CD8-positive, alpha-beta memory T cell (primary cell): ENCODE measurements around the gene ZNF683. TPM values are rescaled to one million over a fixed set of nuclear protein-coding genes. Genes with fewer than 3 reads are reported as not detected.
"Not testable (repeated sequence)": the region's sequence is repeated elsewhere in the genome, so short reads cannot be mapped to it uniquely, and the experiment has no call there.

ENCODE experiments used
- CTCF ChIA-PET: fragments of 350-600 bp; sonication (Branson Sonifier 250); formaldehyde crosslinking; loops from one replicate; lab custom pipeline; 2021; ENCODE audit warnings: antibody characterized with exemption; lab: Charles Lee
- POLR2A ChIA-PET: fragments of 350-600 bp; sonication (Branson Sonifier 250); formaldehyde crosslinking; loops from one replicate; lab custom pipeline; 2021; ENCODE audit warnings: antibody characterized with exemption; lab: Charles Lee
- DNase-seq, 5 donors: peaks; one replicate each; pipeline versions ENCODE4 v3.0.0 to v3.0.0-alpha.2; 2020 to 2022; ENCODE audit warnings: mixed read lengths in 1 of 5
- H3K27ac ChIP-seq: one replicate; pipeline ENCODE4 v1.7.0; 2013; ENCODE audit warnings: low read depth, mild to moderate bottlenecking, low read length, moderate library complexity
- H3K27me3 ChIP-seq: 2 replicates; pipeline ENCODE4 v1.7.0; 2013; ENCODE audit warnings: low read length, mild to moderate bottlenecking; ENCODE audit not compliant: insufficient read depth, poor library complexity, severe bottlenecking
- H3K36me3 ChIP-seq: 2 replicates; pipeline ENCODE4 v1.7.0; 2013; ENCODE audit warnings: mild to moderate bottlenecking, low read length, moderate library complexity; ENCODE audit not compliant: insufficient read depth
- H3K4me1 ChIP-seq: 2 replicates; pipeline ENCODE4 v1.7.0; 2013; ENCODE audit warnings: mild to moderate bottlenecking, low read length, moderate library complexity; ENCODE audit not compliant: insufficient read depth
- H3K4me3 ChIP-seq: 2 replicates; pipeline ENCODE4 v1.7.0; 2013; ENCODE audit warnings: mild to moderate bottlenecking, low read length
- H3K9me3 ChIP-seq: 2 replicates; pipeline ENCODE4 v1.7.0; 2013; ENCODE audit warnings: mild to moderate bottlenecking, low read length
- H3K27ac Mint-ChIP-seq, 8 donors: one replicate each; pipeline ENCODE4 v1.8.0; 2020 to 2021; ENCODE audit warnings: mixed read lengths in 8 of 8, mild to moderate bottlenecking in 6 of 8, inconsistent platforms in 3 of 8, moderate library complexity in 3 of 8
- H3K27me3 Mint-ChIP-seq, 2 donors: one replicate each; pipeline ENCODE4 v1.8.0; 2020 to 2021; ENCODE audit warnings: mixed read lengths in 2 of 2, mild to moderate bottlenecking in 1 of 2, moderate library complexity in 1 of 2
- H3K36me3 Mint-ChIP-seq, 3 donors: one replicate each; pipeline ENCODE4 v1.8.0; 2020 to 2021; ENCODE audit warnings: mixed read lengths in 3 of 3, inconsistent platforms in 1 of 3, mild to moderate bottlenecking in 1 of 3
- H3K4me1 Mint-ChIP-seq, 3 donors: one replicate each; pipeline ENCODE4 v1.8.0; 2020 to 2021; ENCODE audit warnings: mixed read lengths in 3 of 3, inconsistent platforms in 1 of 3, mild to moderate bottlenecking in 1 of 3
- H3K4me3 Mint-ChIP-seq, 7 donors: one replicate each; pipeline ENCODE4 v1.8.0; 2020 to 2021; ENCODE audit warnings: mixed read lengths in 7 of 7, mild to moderate bottlenecking in 6 of 7, moderate library complexity in 4 of 7, inconsistent platforms in 2 of 7
- H3K9me3 Mint-ChIP-seq, 5 donors: one replicate each; pipeline ENCODE4 v1.8.0; 2020 to 2022; ENCODE audit warnings: mixed read lengths in 5 of 5, mild to moderate bottlenecking in 3 of 5, moderate library complexity in 2 of 5, inconsistent platforms in 1 of 5
- polyA plus RNA-seq: library from polyadenylated mRNA; unstranded; fragments of 300-500 nt; fragmentation: Illumina TruSeq; gene quantifications from one replicate; pipeline ENCODE4 v1.2.3, GENCODE V29; 2021
- total RNA-seq, 2 experiments: library from RNA; stranded (reverse); gene quantifications; one replicate each; pipeline ENCODE4 v1.2.3, GENCODE V29; 2021

ZNF683 gene
- total and polyA plus RNA-seq, 3 experiments from 2014 or later: 2.4 to 205 (median 2.7) TPM

- Mint-ChIP-seq H3K4me3 (peak overlapping the region; percentile 7 to 67 (median 49)), H3K27ac (peak overlapping the region in 7 of 8 donors; percentile 5 to 52 (median 32)), H3K4me1 (peaks cover 43 to 66% (median 49%) of the 10 kb centered on the region in 3 donors), H3K27me3 (peaks cover 3% of the 10 kb centered on the region in 2 donors), H3K36me3 (no peaks in the 10 kb centered on the region), H3K9me3 (no peaks in the 10 kb centered on the region)
- Histone ChIP-seq H3K27me3 (no peaks in the 10 kb centered on the region), H3K9me3 (no peaks in the 10 kb centered on the region), H3K27ac (no peak overlapping the region), H3K4me1 (peaks cover 40% of the 10 kb centered on the region), H3K4me3 (no peak overlapping the region), H3K36me3 (no peaks in the 10 kb centered on the region)
- CTCF ChIA-PET: interaction anchor here (1.1 kb wide), 1 partner anchor 62 kb away, joined by 4 read pairs; no protein-coding TSS in a partner anchor
- DNase-seq: peak in 1 of 5 donors; percentile 35
- POLR2A ChIA-PET: interaction anchor here (0.7 kb wide), 1 partner anchor 150 kb away, joined by 3 read pairs; the partner anchor contains the start of gene CEP85
Measured at GRCh38 chr1:26384076-26384475, 11.5 kb upstream of the ZNF683 start.

DNA sequence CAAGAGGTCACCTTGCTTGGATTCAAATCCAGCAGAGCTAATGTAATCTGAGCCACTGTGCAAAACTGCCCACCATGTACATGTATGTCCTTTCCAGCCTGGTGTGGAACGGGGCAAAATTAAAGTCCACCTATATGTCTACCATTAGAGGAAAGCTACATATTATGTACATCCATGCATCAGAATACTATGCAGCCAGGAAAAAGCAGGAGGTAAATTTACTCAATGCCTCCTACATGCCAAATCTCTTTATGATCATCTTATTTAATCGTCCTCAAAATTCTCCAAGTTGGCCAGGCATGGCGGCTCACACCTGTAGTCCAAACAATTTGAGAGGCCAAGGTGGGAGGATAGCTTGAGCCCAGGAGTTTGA is 6.3 kb upstream of the ZNF683 start:
- peaks cover 0 to 3% (median 0%) of the 10 kb centered on the region in 3 donors for H3K36me3 Mint-ChIP-seq
- POLR2A ChIA-PET: interaction anchor here (0.6 to 1.9 kb wide), 14 partner anchors 9 to 1112 kb away, joined by 3 to 13 read pairs (median 6); partner anchors contain the start of genes DHDDS, PDIK1L and SH3BGRL3
- H3K27me3 Mint-ChIP-seq: peaks cover 0 to 3% of the 10 kb centered on the region in 2 donors
- Histone ChIP-seq H3K27ac (peak overlapping the region; percentile 75), H3K36me3 (no peaks in the 10 kb centered on the region), H3K4me1 (peaks cover 67% of the 10 kb centered on the region), H3K27me3 (no peaks in the 10 kb centered on the region), H3K9me3 (no peaks in the 10 kb centered on the region), H3K4me3 (peak overlapping the region; percentile 47)
- DNase-seq: no peak
- peak overlapping the region; percentile 46 to 85 (median 75) for H3K4me3 Mint-ChIP-seq
- peaks cover 0 to 2% (median 0%) of the 10 kb centered on the region in 5 donors for H3K9me3 Mint-ChIP-seq
- CTCF ChIA-PET: interaction anchor here (1.1 to 8.6 kb wide), 15 partner anchors 9 to 210 kb away, joined by 3 to 144 read pairs (median 8); partner anchors contain the start of genes C1orf232, CD52, CEP85 and SH3BGRL3
- H3K4me1 Mint-ChIP-seq: peaks cover 63 to 75% (median 69%) of the 10 kb centered on the region in 3 donors
- H3K27ac Mint-ChIP-seq: peak overlapping the region in 7 of 8 donors; percentile 80 to 97 (median 93)

- peaks cover 67 to 79% (median 71%) of the 10 kb centered on the region in 3 donors for H3K4me1 Mint-ChIP-seq
- H3K9me3 Mint-ChIP-seq: peaks cover 0 to 2% (median 0%) of the 10 kb centered on the region in 5 donors
- Histone ChIP-seq H3K4me1 (peaks cover 70% of the 10 kb centered on the region), H3K27me3 (no peaks in the 10 kb centered on the region), H3K36me3 (no peaks in the 10 kb centered on the region), H3K27ac (peak overlapping the region; percentile 75), H3K9me3 (no peaks in the 10 kb centered on the region), H3K4me3 (peak overlapping the region; percentile 47)
- peak overlapping the region; percentile 46 to 85 (median 75) for H3K4me3 Mint-ChIP-seq
- peak overlapping the region; percentile 80 to 97 (median 94) for H3K27ac Mint-ChIP-seq
- ChIA-PET CTCF (interaction anchor here (1.0 to 8.6 kb wide), 17 partner anchors 8 to 209 kb away, joined by 3 to 144 read pairs (median 8); partner anchors contain the start of genes C1orf232, CD52, CEP85 and SH3BGRL3), POLR2A (interaction anchor here (0.5 to 1.9 kb wide), 18 partner anchors 8 to 1112 kb away, joined by 3 to 13 read pairs (median 6); partner anchors contain the start of genes DHDDS, PDIK1L and SH3BGRL3)
- peaks cover 0 to 3% (median 0%) of the 10 kb centered on the region in 3 donors for H3K36me3 Mint-ChIP-seq
- peak; percentile 79 to 95 (median 81) for DNase-seq
- H3K27me3 Mint-ChIP-seq: peaks cover 0 to 3% of the 10 kb centered on the region in 2 donors
Measured at GRCh38 chr1:26378088-26378878, 5.7 kb upstream of the ZNF683 start.

DNA sequence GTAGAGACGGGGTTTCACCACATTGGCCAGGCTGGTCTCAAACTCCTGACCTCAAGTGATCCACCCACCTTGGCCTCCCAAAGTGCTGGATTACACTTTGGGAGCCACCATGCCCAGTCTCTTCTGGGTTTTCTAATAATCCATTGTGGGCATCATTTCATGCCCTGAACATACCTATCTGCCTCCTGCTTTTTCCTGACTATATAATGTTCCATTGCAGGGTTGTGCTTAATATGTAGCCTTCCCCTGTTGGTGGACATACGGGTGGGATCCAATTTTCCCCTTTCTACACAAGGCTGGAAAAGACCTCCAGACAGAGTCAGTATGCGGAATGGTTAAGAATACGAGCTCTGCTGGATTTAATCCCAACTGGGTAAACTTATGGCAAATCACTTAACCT is 3.5 kb upstream of the ZNF683 start:
- POLR2A ChIA-PET: interaction anchor here (0.7 to 1.0 kb wide), 2 partner anchors 9 to 10 kb away, joined by 3 to 6 read pairs; no protein-coding TSS in a partner anchor

DNA sequence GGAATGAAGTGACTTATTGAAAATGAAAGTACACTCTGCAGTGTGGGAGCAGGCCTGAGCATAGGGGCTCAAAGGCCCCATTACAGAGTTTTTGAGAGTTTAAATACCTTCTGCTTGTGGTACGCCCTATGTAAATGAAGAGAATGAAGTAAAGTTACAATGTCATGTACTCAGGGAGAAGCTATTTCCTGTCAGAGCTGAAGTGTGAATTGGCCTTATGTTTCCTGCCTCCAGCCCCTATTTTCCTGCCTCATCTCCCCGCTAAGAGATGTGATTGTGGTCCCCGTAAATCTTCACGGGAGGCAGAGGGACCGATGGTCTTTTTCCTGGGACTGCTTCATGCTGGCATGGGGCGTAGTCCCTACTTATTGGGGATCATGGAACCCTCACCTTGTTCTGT is 2.5 kb upstream of the ZNF683 start:
- Histone ChIP-seq H3K4me1 (peaks cover 99% of the 10 kb centered on the region), H3K9me3 (no peaks in the 10 kb centered on the region), H3K4me3 (no peak overlapping the region), H3K27me3 (no peaks in the 10 kb centered on the region), H3K27ac (no peak overlapping the region), H3K36me3 (no peaks in the 10 kb centered on the region)
- H3K27ac Mint-ChIP-seq: peak overlapping the region; percentile 41 to 93 (median 74)
- ChIA-PET CTCF (interaction anchor here (0.6 to 8.6 kb wide), 14 partner anchors 14 to 780 kb away, joined by 3 to 144 read pairs (median 5); partner anchors contain the start of genes CD52, CEP85, SLC9A1 and ZNF593), POLR2A (interaction anchor here (0.6 to 1.3 kb wide), 2 partner anchors 16 to 32 kb away, joined by 3 to 4 read pairs; no protein-coding TSS in a partner anchor)
- H3K4me1 Mint-ChIP-seq: peaks cover 85 to 96% (median 95%) of the 10 kb centered on the region in 3 donors
- peaks cover 0 to 5% (median 0%) of the 10 kb centered on the region in 5 donors for H3K9me3 Mint-ChIP-seq
- H3K36me3 Mint-ChIP-seq: peaks cover 0 to 8% (median 0%) of the 10 kb centered on the region in 3 donors
- peak overlapping the region; percentile 25 to 79 (median 65) for H3K4me3 Mint-ChIP-seq
- DNase-seq: no peak
- H3K27me3 Mint-ChIP-seq: peaks cover 0 to 3% of the 10 kb centered on the region in 2 donors

More for the DNA sequence above, 3.5 kb upstream of the ZNF683 start:
- Histone ChIP-seq H3K36me3 (no peaks in the 10 kb centered on the region), H3K9me3 (no peaks in the 10 kb centered on the region), H3K27me3 (no peaks in the 10 kb centered on the region), H3K27ac (no peak overlapping the region), H3K4me3 (no peak overlapping the region), H3K4me1 (peaks cover 92% of the 10 kb centered on the region)
- H3K9me3 Mint-ChIP-seq: peaks cover 0 to 2% (median 0%) of the 10 kb centered on the region in 5 donors
- peaks cover 80 to 94% (median 92%) of the 10 kb centered on the region in 3 donors for H3K4me1 Mint-ChIP-seq
- peaks cover 0 to 3% of the 10 kb centered on the region in 2 donors for H3K27me3 Mint-ChIP-seq
- H3K36me3 Mint-ChIP-seq: peaks cover 0 to 3% (median 0%) of the 10 kb centered on the region in 3 donors
- CTCF ChIA-PET: interaction anchor here (1.6 to 8.6 kb wide), 6 partner anchors 15 to 206 kb away, joined by 6 to 144 read pairs (median 34); partner anchors contain the start of genes CEP85 and ZNF593
- peak overlapping the region in 3 of 7 donors; percentile 35 to 79 (median 44) for H3K4me3 Mint-ChIP-seq
- DNase-seq: no peak
- peak overlapping the region in 6 of 8 donors; percentile 6 to 93 (median 66) for H3K27ac Mint-ChIP-seq

GRCh38 chr1:26374361-26374760 is 1.8 kb upstream of the ZNF683 start:
- H3K27me3 Mint-ChIP-seq, H3K9me3 ChIP-seq, H3K27ac ChIP-seq, H3K36me3 Mint-ChIP-seq, DNase-seq, H3K27me3 ChIP-seq, H3K4me3 ChIP-seq, H3K36me3 ChIP-seq, H3K9me3 Mint-ChIP-seq: not testable (repeated sequence)
- peaks cover 100% of the 10 kb centered on the region for H3K4me1 ChIP-seq
- Mint-ChIP-seq H3K27ac (peak overlapping the region in 7 of 8 donors; percentile 60 to 93 (median 82)), H3K4me3 (peak overlapping the region in 6 of 7 donors; percentile 49 to 79 (median 68)), H3K4me1 (peaks cover 86 to 97% (median 97%) of the 10 kb centered on the region in 3 donors)
- CTCF ChIA-PET: interaction anchor here (0.8 to 8.6 kb wide), 15 partner anchors 13 to 204 kb away, joined by 3 to 144 read pairs (median 6); partner anchors contain the start of genes CD52, CEP85 and ZNF593
- POLR2A ChIA-PET: interaction anchor here (1.1 to 1.3 kb wide), 2 partner anchors 10 to 15 kb away, joined by 3 to 4 read pairs; no protein-coding TSS in a partner anchor

- Mint-ChIP-seq H3K4me1 (peaks cover 83 to 92% (median 91%) of the 10 kb centered on the region in 3 donors), H3K4me3 (peak overlapping the region; percentile 1 to 71 (median 65)), H3K27me3 (peaks cover 0 to 3% of the 10 kb centered on the region in 2 donors), H3K36me3 (peaks cover 0 to 7% (median 0%) of the 10 kb centered on the region in 3 donors), H3K27ac (peak overlapping the region; percentile 60 to 93 (median 78)), H3K9me3 (peaks cover 0 to 5% (median 0%) of the 10 kb centered on the region in 5 donors)
- DNase-seq: no peak
- Histone ChIP-seq H3K36me3 (no peaks in the 10 kb centered on the region), H3K4me1 (peaks cover 95% of the 10 kb centered on the region), H3K27ac (no peak overlapping the region), H3K27me3 (no peaks in the 10 kb centered on the region), H3K9me3 (no peaks in the 10 kb centered on the region), H3K4me3 (no peak overlapping the region)
- POLR2A ChIA-PET: interaction anchor here (1.1 kb wide), 1 partner anchor 10 kb away, joined by 3 read pairs; no protein-coding TSS in a partner anchor
- CTCF ChIA-PET: interaction anchor here (0.8 to 8.6 kb wide), 14 partner anchors 8 to 204 kb away, joined by 3 to 144 read pairs (median 6); partner anchors contain the start of genes CEP85 and ZNF593
Measured at GRCh38 chr1:26373789-26374188, 1.2 kb upstream of the ZNF683 start.
